ENCODE data around the gene C12orf75.
"Not testable (repeated sequence)": the region's sequence is repeated elsewhere in the genome, so short reads cannot be mapped to it uniquely, and the experiment has no call there.

Gene C12orf75

GRCh38 chr12:105377077-105377476 lies 46.6 kb downstream of the C12orf75 start:
- DNase-seq (ENCODE audit: low read depth, low spot score): no peak

GRCh38 chr12:105378911-105379310 lies 48.4 kb downstream of the C12orf75 start:
- no peak for DNase-seq (ENCODE audit: low read depth, low spot score)

- no peak for DNase-seq (ENCODE audit: low read depth, low spot score)
Observed at GRCh38 chr12:105382771-105383622, 52.5 kb downstream of the C12orf75 start.

GRCh38 chr12:105384220-105384619 lies 53.7 kb downstream of the C12orf75 start:
- no peak for DNase-seq (ENCODE audit: low read depth, low spot score)

- DNase-seq (ENCODE audit: low read depth, low spot score): no peak
Observed at GRCh38 chr12:105384916-105385535, 54.5 kb downstream of the C12orf75 start.

- no peak for DNase-seq (ENCODE audit: low read depth, low spot score)
Observed at GRCh38 chr12:105386431-105386830, 55.9 kb downstream of the C12orf75 start.

GRCh38 chr12:105391231-105391630 lies 60.7 kb downstream of the C12orf75 start:
- DNase-seq (ENCODE audit: low read depth, low spot score): no peak

GRCh38 chr12:105393587-105393986 lies 63.1 kb downstream of the C12orf75 start:
- no peak for DNase-seq (ENCODE audit: low read depth, low spot score)

GRCh38 chr12:105396024-105396423 lies 65.5 kb downstream of the C12orf75 start:
- DNase-seq (ENCODE audit: low read depth, low spot score): no peak

- no peak for DNase-seq (ENCODE audit: low read depth, low spot score)
Observed at GRCh38 chr12:105396983-105397382, 66.5 kb downstream of the C12orf75 start.

- no peak for DNase-seq (ENCODE audit: low read depth, low spot score)
Observed at GRCh38 chr12:105398930-105399329, 68.4 kb downstream of the C12orf75 start.

GRCh38 chr12:105399428-105400081 lies 69.1 kb downstream of the C12orf75 start:
- DNase-seq (ENCODE audit: low read depth, low spot score): no peak

- DNase-seq (ENCODE audit: low read depth, low spot score): no peak
Observed at GRCh38 chr12:105400227-105400626, 69.7 kb downstream of the C12orf75 start.

GRCh38 chr12:105401198-105401597 lies 70.7 kb downstream of the C12orf75 start:
- DNase-seq (ENCODE audit: low read depth, low spot score): no peak

- DNase-seq (ENCODE audit: low read depth, low spot score): no peak
Observed at GRCh38 chr12:105402366-105402765, 71.9 kb downstream of the C12orf75 start.

- no peak for DNase-seq (ENCODE audit: low read depth, low spot score)
Observed at GRCh38 chr12:105403095-105403494, 72.6 kb downstream of the C12orf75 start.

GRCh38 chr12:105404134-105404533 lies 73.6 kb downstream of the C12orf75 start:
- DNase-seq (ENCODE audit: low read depth, low spot score): not testable (repeated sequence)

GRCh38 chr12:105406497-105406896 lies 76.0 kb downstream of the C12orf75 start:
- no peak for DNase-seq (ENCODE audit: low read depth, low spot score)

- DNase-seq (ENCODE audit: low read depth, low spot score): no peak
Observed at GRCh38 chr12:105409279-105409678, 78.8 kb downstream of the C12orf75 start.

- DNase-seq (ENCODE audit: low read depth, low spot score): no peak
Observed at GRCh38 chr12:105409801-105410471, 79.4 kb downstream of the C12orf75 start.

GRCh38 chr12:105413911-105414487 lies 83.5 kb downstream of the C12orf75 start:
- DNase-seq (ENCODE audit: low read depth, low spot score): no peak

GRCh38 chr12:105417732-105418131 lies 87.2 kb downstream of the C12orf75 start:
- DNase-seq (ENCODE audit: low read depth, low spot score): no peak

Measured in iPS DF 19.7 (cell line).